NCI-H226 (cell line): ENCODE data around the gene MTF2.
"Not testable (repeated sequence)": the region's sequence is repeated elsewhere in the genome, so short reads cannot be mapped to it uniquely, and the experiment has no call there.

Experiments used
- DNase-seq: peaks from one replicate; pipeline ENCODE4 v3.0.0-alpha.2; 2015

The MTF2 gene

GRCh38 chr1:93143769-93144168, 64.7 kb downstream of the MTF2 start:
- no peak for DNase-seq

- DNase-seq, result no peak
Observed at GRCh38 chr1:93148001-93148400, 68.9 kb downstream of the MTF2 start.

- no peak for DNase-seq
Observed at GRCh38 chr1:93150729-93151128, 71.6 kb downstream of the MTF2 start.

- DNase-seq, result no peak
Observed at GRCh38 chr1:93151474-93151873, 72.4 kb downstream of the MTF2 start.

- no peak for DNase-seq
Observed at GRCh38 chr1:93152835-93153234, 73.8 kb downstream of the MTF2 start.

GRCh38 chr1:93154898-93155297, 75.8 kb downstream of the MTF2 start:
- no peak for DNase-seq

- no peak for DNase-seq
Observed at GRCh38 chr1:93155335-93155734, 76.3 kb downstream of the MTF2 start.

GRCh38 chr1:93159337-93159736, 80.3 kb downstream of the MTF2 start:
- DNase-seq, result no peak

- not testable (repeated sequence) for DNase-seq
Observed at GRCh38 chr1:93163314-93163713, 84.2 kb downstream of the MTF2 start.

GRCh38 chr1:93164816-93165215, 85.7 kb downstream of the MTF2 start:
- no peak for DNase-seq

- DNase-seq, result not testable (repeated sequence)
Observed at GRCh38 chr1:93165895-93166294, 86.8 kb downstream of the MTF2 start.

- DNase-seq, result no peak
Observed at GRCh38 chr1:93167006-93167405, 87.9 kb downstream of the MTF2 start.

- not testable (repeated sequence) for DNase-seq
Observed at GRCh38 chr1:93170141-93170678, 91.1 kb downstream of the MTF2 start.

- DNase-seq, result no peak
Observed at GRCh38 chr1:93171549-93172034, 92.5 kb downstream of the MTF2 start.

- peak; percentile 60 for DNase-seq
Observed at GRCh38 chr1:93172778-93173177, 93.7 kb downstream of the MTF2 start.

- DNase-seq, result not testable (repeated sequence)
Observed at GRCh38 chr1:93174638-93175037, 95.6 kb downstream of the MTF2 start.

- DNase-seq, result no peak
Observed at GRCh38 chr1:93177991-93178390, 98.9 kb downstream of the MTF2 start.

- DNase-seq, result no peak
Observed at GRCh38 chr1:93178418-93178817, 99.3 kb downstream of the MTF2 start.

GRCh38 chr1:93179886-93180722, 101.0 kb downstream of the MTF2 start, which contains the start of gene TMED5:
TMED5 (minus strand) TSS chr1:93180413; CDS start chr1:93180242, 171 bp downstream.
- peak; percentile 99 for DNase-seq

GRCh38 chr1:93180723-93181613, 101.9 kb downstream of the MTF2 start, which contains the start of gene CCDC18:
CCDC18 (plus strand) TSS chr1:93180724; CDS start chr1:93183362, 2,638 bp downstream.
- no peak for DNase-seq

GRCh38 chr1:93186667-93187066, 107.6 kb downstream of the MTF2 start:
- DNase-seq, result no peak
